GM19397 (cell line): Measurements from ENCODE around the gene TARP.

ENCODE experiments used
- ATAC-seq: cut with Tn5 transposase; IDR thresholded peaks from one replicate; pipeline ENCODE4 v1.9.1; 2021; ENCODE audit warnings: mild to moderate bottlenecking, moderate library complexity; ENCODE audit not compliant: unreplicated experiment

The TARP gene

DNA sequence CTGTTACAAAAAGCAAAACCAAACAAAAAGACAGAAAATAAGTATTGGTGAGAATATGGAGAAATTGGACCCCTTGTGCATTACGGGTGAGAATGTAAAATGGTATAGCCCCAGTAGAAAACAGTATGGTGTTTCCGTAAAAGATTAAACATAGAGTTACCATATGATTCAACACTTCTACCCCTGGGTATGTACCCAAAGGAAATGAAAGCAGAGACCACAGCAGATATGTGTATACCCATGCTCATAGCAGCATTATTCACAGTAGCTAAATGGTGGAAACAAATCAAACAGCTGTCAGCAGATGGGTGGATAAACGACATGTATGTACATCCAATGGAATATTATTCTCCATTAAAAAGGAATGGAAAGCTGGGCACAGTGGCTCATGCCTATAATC is 53.0 kb downstream of the TARP start:
- no peak for ATAC-seq

DNA sequence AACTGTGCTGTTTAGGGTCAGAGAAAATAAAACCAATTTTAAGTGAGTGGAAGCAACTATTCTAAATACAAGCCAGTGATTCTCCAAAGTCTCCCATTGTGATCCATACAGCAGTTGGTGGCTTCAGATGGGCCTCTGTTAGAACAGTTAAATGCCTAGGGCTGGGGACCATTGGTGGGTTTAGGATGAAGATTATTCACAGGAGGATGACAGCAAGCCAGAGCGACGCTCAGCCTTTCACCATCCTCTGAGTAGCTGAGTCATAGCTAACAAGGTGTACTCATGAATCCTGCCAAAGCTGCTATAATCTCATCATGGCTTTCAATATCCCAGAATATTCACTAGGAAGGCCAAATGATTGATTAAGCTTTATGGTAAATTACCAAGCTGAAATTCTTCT is 55.8 kb downstream of the TARP start:
- ATAC-seq = no peak

DNA sequence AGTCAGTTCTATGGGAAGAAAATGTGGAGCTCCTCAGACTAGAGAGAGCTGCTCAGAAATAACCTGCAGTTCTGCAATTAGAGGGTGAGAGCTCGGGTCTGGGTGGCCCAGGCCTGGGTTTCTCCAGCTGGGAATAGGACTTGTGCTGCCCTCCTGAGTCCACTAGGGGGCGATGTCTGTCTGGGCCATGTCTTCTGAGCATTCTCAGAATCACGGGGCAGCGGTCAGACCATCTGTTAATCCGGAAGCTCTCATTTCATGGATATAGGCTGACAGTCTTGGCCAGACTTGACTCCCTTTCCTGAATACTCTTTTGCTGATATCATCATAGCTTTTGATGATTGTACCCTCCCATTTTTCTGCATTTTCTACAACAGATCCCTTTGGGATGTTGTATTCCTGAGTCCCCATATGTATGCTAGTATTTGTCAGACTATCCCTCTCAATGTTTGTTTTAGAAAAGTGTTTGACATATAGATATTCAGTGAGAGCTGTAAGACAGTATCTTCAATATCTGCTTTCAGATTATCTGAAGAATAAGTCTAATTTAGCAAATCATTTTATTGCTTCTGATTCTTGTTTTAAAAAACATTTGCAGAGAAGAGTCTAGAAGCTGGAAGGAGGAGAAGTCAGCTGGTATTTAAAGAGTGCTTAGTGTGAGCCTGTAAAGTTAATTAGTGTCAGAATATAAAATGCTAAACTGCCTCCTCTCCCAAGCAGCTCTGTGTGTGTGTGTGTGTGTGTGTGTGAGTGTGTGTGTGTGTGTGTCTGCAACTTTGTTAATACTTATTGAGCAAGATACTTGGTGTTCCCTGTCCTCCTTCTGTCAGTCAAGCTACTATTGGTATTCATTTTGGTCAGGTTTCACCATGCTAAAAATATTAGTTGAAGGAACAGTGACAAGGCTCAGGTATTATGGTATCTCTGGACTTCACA is 57.4 kb downstream of the TARP start:
- ATAC-seq = peak; percentile 78

DNA sequence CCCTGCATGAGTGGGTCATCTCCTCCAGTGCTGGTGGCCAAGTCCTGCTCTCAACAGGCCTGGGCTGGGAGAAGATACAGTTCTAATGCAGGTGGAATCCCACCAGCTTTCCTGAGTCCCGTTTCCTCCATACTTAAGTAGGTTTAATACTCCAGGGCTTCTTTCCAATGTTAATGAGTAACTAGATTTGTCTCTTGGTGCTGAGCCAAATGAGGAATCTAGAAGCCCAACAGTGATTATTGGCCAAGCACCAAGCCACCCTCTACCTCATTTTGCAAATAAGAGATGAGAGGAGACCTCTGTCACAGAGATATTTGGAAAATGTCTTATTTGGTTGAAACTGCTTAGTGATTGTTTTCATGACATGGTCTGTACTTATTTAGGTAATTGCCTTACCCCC is 58.3 kb downstream of the TARP start:
- no peak for ATAC-seq

DNA sequence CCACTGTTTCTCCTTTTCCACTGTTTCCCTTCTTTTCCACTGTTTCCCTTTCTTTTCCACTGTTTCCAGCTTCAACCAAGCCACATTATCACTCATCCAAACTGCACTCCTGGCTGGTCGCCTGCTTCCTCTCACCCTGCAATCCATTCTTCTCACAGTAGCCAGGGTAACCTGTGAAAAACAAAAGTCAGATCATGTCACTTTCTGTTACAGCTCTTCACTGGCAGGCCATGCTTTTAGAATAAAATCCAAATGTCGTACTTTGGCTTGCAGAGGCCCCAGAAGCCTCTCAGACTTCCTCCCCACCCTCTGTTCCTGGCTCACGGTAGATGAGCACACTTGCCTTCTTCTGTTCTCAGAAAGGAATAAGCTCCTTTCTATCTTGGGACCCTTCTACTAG is 61.5 kb downstream of the TARP start:
- no peak for ATAC-seq

DNA sequence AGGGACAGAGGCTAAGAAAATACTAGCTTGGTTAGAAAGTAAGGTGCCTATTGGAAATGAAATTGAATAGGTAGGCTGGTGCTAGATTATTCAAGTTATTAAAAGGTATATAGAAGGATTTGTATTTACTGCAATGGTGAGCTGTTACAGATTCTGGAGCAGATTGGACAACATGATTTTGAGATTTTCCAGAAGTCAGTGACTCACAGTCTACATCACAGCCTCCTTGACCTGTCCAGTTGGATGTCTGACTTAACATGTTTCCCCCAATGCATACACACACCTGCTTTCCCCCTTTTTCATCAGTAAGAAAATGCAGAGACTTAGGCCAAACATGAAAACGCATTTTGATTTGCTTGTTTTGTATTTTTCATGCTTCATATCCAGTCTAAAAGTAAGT is 62.0 kb downstream of the TARP start:
- no peak for ATAC-seq
